ENCODE results near the gene CDK5.

Gene CDK5

DNA sequence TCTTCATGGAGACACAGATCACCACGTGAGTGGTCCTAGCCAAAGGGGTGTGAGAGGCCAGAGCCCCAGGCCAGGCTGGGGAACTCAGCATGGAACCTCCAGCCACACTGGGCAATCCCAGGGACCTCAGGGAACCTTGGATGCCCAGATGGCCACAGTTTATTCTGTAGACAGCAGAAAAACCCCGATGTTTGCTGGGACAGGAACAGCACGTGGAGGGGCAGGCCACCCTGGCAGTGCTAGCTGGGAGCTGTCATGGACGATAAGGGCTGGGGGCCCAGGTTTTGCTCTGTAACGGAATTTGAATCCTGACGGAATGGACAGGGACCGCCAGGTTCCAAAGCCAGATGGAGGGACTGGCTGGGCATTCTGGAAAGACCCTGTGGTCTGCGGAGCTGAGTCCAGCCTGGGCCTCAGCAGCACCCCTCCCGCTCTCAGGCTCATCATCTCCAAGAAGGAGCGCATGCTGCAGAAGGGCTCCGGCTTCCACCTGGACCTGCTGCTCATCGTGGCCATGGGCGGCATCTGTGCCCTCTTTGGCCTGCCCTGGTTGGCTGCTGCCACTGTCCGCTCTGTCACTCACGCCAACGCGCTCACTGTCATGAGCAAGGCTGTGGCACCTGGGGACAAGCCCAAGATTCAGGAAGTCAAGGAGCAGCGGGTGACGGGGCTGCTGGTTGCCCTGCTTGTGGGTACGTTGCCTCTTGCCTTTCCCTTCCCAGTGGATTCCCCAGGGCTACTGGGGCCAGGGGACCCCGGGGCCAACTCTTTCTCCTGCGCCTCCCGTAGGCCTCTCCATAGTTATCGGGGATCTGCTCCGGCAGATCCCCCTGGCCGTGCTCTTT is 17.3 kb upstream of the CDK5 start:
- no peak for DNase-seq (ENCODE audit: low read depth in 2 of 3, low spot score in 1 of 3)

GRCh38 chr7:151073990-151074389 is 16.3 kb upstream of the CDK5 start:
- no peak for DNase-seq (ENCODE audit: low read depth in 2 of 3, low spot score in 1 of 3)

DNA sequence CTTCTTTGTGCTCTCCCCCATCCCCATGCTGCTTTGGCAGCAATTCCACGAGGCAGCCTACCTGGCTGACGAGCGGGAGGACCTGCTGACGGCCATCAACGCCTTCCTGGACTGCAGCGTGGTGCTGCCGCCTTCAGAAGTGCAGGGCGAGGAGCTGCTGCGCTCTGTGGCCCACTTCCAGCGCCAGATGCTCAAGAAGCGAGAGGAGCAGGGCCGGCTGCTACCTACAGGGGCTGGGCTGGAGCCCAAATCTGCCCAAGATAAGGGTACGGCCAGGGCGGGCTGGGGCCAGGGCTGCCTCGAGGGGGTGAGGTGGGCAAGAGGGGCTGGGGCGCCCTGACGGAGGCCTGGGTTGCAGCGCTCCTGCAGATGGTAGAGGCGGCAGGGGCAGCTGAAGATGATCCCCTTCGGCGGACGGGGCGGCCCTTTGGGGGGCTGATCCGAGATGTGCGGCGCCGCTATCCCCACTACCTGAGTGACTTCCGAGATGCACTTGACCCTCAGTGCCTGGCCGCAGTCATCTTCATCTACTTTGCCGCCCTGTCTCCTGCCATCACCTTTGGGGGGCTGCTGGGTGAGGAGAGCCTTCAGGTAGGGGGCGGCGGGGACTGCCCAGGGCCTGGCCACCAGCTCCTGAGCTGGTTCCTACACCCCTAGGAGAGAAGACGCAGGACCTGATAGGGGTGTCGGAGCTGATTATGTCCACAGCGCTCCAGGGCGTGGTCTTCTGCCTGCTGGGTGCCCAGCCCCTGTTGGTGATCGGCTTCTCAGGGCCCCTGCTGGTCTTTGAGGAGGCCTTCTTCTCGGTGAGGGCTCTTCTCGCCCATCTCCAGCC is 13.6 kb upstream of the CDK5 start:
- no peak for DNase-seq (ENCODE audit: low read depth in 2 of 3, low spot score in 1 of 3)

DNA sequence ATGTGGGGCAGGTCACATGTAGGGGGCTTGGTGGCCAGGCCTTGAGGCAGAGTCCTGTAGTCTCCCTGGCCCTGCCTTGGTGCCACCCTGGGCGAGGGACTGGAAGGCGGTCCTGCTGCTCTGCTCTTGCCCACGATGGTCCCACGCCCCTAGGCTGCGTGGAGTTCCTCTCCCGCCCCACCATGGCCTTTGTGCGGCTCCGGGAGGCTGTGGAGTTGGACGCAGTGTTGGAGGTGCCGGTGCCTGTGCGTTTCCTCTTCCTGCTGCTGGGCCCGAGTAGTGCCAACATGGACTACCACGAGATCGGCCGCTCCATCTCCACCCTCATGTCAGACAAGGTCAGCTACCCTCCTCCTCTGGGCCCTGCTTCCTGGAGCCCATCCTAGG is 12.9 kb upstream of the CDK5 start:
- no peak for DNase-seq (ENCODE audit: low read depth in 2 of 3, low spot score in 1 of 3)

- DNase-seq (ENCODE audit: low read depth in 2 of 3, low spot score in 1 of 3), result no peak
Measured at GRCh38 chr7:151069841-151070573, 12.3 kb upstream of the CDK5 start.

DNA sequence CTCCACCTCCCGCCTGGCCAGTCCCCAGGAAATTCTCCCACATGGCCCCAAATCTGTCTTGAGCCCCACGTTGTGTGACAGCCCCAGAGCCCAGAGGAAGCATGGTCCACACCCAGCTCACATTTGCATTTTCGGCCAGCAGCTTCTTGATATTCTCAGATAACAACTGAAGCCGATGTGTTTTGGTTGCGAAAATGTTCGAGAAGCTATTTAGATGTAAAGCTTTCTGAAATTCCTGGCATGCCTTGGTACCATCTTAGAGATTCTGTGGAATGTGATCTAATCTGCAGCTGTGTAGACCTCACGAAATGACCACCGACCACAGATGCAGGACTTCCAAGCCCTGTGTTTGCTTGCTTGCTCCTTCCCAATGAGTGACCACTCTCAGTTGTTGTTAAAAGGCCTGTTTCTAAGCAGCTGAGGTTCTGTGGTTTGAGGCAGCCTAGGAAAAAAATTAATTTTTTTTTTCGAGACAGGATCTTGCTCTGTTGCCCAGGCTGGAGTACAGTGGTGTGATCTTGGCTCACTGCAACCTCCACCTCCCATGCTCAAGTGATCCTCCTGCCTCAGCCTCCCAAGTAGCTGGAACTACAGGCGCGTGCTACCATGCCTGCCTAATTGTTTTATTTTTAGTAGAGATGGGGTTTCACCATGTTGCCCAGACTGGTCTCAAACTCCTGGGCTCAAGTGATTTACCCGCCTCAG is 10.5 kb upstream of the CDK5 start:
- no peak for DNase-seq (ENCODE audit: low read depth in 2 of 3, low spot score in 1 of 3)

DNA sequence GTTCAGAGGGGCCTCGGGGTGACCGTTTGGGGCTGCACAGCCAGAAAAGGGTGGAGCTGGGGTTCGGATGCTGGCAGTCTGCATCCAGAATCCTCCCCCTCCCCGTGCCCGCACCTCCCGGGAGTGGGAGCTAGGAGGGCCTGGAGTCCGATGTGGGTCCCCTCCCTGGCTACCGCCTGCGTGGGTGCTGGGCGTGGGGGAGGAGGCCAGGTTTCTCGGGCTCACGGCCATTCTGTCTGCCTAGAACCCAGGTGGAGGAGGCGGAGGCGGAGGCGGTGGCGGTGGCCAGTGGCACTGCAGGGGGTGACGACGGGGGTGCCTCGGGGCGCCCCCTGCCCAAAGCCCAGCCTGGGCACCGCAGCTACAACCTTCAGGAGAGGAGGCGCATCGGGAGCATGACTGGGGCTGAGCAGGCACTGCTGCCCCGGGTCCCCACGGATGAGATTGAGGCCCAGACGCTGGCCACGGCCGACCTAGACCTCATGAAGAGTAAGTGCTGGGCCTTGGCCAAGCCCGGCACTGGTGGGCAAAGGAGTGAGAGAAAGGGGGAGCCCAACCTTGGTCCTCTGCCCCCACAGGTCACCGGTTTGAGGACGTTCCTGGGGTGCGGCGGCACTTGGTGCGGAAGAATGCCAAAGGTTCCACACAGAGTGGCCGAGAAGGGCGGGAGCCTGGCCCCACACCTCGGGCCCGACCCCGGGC is 8.7 kb upstream of the CDK5 start:
- no peak for DNase-seq (ENCODE audit: low read depth in 2 of 3, low spot score in 1 of 3)

- no peak for DNase-seq (ENCODE audit: low read depth in 2 of 3, low spot score in 1 of 3)
Measured at GRCh38 chr7:151065516-151065915, 7.8 kb upstream of the CDK5 start.

- no peak for DNase-seq (ENCODE audit: low read depth in 2 of 3, low spot score in 1 of 3)
Measured at GRCh38 chr7:151064993-151065392, 7.3 kb upstream of the CDK5 start.

- DNase-seq (ENCODE audit: low read depth in 2 of 3, low spot score in 1 of 3), result no peak
Measured at GRCh38 chr7:151064454-151064853, 6.8 kb upstream of the CDK5 start.

- no peak for DNase-seq (ENCODE audit: low read depth in 2 of 3, low spot score in 1 of 3)
Measured at GRCh38 chr7:151063212-151063561, 5.5 kb upstream of the CDK5 start.

- no peak for DNase-seq (ENCODE audit: low read depth in 2 of 3, low spot score in 1 of 3)
Measured at GRCh38 chr7:151062399-151063211, 4.9 kb upstream of the CDK5 start.

- DNase-seq (ENCODE audit: low read depth in 2 of 3, low spot score in 1 of 3), result no peak
Measured at GRCh38 chr7:151062111-151062398, 4.4 kb upstream of the CDK5 start.

- no peak for DNase-seq (ENCODE audit: low read depth in 2 of 3, low spot score in 1 of 3)
Measured at GRCh38 chr7:151061213-151062110, 3.8 kb upstream of the CDK5 start.

GRCh38 chr7:151060416-151061212 is 2.9 kb upstream of the CDK5 start:
- DNase-seq (ENCODE audit: low read depth in 2 of 3, low spot score in 1 of 3), result no peak

DNA sequence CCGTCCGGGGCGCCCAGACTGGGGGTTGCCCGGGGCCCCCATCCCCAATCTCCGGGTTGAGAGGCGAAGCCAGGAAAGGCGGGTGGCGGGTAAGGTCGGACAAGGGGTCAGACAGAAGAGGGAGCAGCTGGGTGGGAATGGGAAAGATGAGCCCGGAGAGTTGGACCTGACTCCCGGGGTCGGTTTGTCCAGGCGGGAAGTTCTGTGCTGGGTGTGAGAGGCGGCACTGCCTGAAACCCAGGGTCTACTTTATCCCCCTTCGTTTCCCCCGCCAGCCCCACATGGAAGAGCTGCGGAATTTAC is 2.4 kb upstream of the CDK5 start:
- no peak for DNase-seq (ENCODE audit: low read depth in 2 of 3, low spot score in 1 of 3)

DNA sequence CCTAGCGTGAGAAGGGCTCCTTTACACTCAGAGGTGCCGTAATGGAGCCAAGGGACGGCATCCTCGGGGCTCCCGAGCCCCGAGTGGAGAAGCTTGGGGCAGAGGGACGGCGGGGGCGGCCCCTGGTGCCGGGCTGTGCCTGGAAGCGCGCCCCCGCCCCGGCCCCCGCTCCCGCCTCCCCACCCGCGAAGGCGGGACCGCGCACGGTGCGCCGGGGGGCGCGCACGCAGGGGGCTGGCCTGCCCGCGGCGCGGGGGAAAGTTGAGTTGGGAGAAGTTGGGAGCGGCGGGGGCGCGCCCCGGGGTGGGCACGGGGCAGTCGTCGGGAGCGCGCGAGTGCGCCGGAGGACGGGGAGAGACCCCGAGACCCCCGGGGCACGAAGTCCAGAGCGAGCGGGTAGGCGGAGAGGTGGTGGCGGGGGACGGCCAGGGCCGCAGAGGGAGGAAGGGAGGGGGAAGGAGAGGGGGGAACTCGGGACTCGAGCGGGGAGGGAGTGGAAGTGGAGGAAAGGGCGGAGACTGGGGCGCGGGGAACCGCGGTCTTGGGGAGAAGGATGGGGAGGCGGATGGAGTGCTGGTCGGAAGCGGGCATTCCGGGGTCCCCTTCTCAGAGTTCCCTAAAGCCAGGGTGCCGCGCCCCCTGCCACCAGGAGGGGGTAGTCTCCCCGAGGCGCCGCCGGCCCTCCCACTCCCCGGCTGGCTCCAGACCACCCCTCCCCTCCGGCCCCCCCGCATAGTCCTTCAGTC is 1.8 kb upstream of the CDK5 start, which contains the start of gene SLC4A2:
SLC4A2 (plus strand) TSS at position 223 of the 746 bp plus-strand sequence. CDS start 2,399 bp downstream, outside the sequence.
- DNase-seq (ENCODE audit: low read depth in 2 of 3, low spot score in 1 of 3), result peak in 2 of 3 donors; percentile 54 to 63
